Measurements from ENCODE around the gene EDIL3. TPM values are rescaled to one million over a fixed set of nuclear protein-coding genes. Genes with fewer than 3 reads are reported as not detected.

The EDIL3 gene
- total RNA-seq, 4 donors from 2014 or later = 9.4 to 21.5 (median 17.5) TPM

DNA sequence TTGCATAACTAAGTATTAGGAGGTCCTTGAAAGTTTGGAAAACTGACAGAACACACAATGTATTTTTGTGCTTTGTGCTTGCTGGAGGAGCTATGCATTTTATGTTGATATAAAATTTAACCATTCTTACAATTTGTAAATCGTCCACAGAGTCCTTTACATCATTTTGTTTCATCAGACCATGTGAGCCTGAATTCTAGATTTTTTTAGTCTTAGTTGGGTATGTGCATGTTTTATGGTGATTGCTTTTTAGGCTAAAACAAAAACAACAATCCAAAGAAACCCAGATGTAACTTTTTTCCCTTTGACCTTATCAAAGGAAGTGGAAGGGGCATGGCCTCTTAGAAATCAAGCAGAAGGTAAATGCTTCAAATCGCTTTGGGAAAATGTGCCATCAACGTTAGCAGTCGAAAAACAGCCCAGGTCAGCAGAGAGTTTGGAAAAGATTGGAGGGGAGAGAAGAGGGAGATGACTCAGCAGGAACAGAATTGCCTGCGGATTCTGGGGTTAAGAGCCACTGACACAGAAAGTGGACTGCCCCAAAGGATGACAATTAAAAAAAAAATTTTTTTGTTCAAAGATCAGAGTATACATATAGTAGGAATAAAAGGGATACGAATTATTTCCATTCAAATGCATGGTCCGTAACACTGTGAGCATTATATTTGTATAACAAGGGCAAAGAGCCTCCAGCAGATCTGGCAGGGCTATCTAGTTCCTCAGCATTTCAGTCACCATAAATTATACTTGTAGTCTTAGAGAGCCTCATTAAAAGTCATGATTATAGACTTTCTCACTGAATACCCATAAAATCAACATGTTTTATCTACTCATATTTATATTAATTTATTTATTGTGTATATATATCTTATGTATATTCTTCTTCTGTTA, 410.5 kb downstream of the EDIL3 start:
- H3K27ac ChIP-seq = no peak overlapping the region
- 58% methylated on average over 7 of the region's 7 CpGs for WGBS
- H3K4me1 ChIP-seq = no peaks in the 10 kb centered on the region
- no peaks in the 10 kb centered on the region for H3K9me3 ChIP-seq
- H3K27me3 ChIP-seq = no peaks in the 10 kb centered on the region
- H3K36me3 ChIP-seq = no peaks in the 10 kb centered on the region
- no peak for TF ChIP-seq POLR2A (IDR thresholded peaks at IDR 0.05)
- no peak for TF ChIP-seq CTCF (IDR thresholded peaks at IDR 0.05)
- TF ChIP-seq POLR2AphosphoS5 (IDR thresholded peaks at IDR 0.05) = no peak
- TF ChIP-seq EP300 (IDR thresholded peaks at IDR 0.05) = no peak
- H3K4me3 ChIP-seq = no peak overlapping the region
- no peak for DNase-seq (ENCODE audit: low spot score in 2 of 2)

- no peaks in the 10 kb centered on the region for H3K9me3 ChIP-seq
- no peak overlapping the region for H3K27ac ChIP-seq
- DNase-seq (ENCODE audit: low spot score in 2 of 2) = no peak
- no peak overlapping the region for H3K4me3 ChIP-seq
- no peaks in the 10 kb centered on the region for H3K36me3 ChIP-seq
- no peaks in the 10 kb centered on the region for H3K4me1 ChIP-seq
- H3K27me3 ChIP-seq = no peaks in the 10 kb centered on the region
- no peak for TF ChIP-seq POLR2AphosphoS5 (IDR thresholded peaks at IDR 0.05)
- TF ChIP-seq CTCF (IDR thresholded peaks at IDR 0.05) = no peak
- TF ChIP-seq EP300 (IDR thresholded peaks at IDR 0.05) = no peak
- TF ChIP-seq POLR2A (IDR thresholded peaks at IDR 0.05) = no peak
Measured at GRCh38 chr5:83972909-83973308, 411.8 kb downstream of the EDIL3 start.

GRCh38 chr5:83972236-83972635, 412.4 kb downstream of the EDIL3 start:
- Histone ChIP-seq H3K4me1 (no peaks in the 10 kb centered on the region), H3K9me3 (no peaks in the 10 kb centered on the region), H3K27ac (no peak overlapping the region), H3K4me3 (no peak overlapping the region), H3K36me3 (no peaks in the 10 kb centered on the region), H3K27me3 (no peaks in the 10 kb centered on the region)
- TF ChIP-seq CTCF (IDR thresholded peaks at IDR 0.05) (no peak), POLR2AphosphoS5 (IDR thresholded peaks at IDR 0.05) (no peak), EP300 (IDR thresholded peaks at IDR 0.05) (no peak), POLR2A (IDR thresholded peaks at IDR 0.05) (no peak)
- DNase-seq (ENCODE audit: low spot score in 2 of 2) = no peak

DNA sequence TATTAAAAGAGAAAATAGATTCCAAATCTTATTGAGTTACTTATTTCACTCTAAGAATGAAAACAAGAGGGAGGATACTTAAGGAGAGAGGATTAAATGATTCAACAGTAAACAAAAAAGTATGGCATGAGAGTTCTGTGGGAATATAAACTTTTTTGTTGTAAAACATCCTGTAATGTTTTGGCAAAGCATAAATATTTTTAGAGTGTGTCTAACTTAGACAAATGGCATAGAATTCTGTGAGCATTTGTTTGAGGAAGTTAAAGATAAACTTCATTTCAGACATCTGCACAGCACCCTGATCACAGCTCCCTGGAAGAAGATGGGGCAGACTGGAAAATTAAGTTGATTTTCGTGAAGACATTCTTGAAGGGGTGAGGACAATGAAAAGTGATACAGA, 417.3 kb downstream of the EDIL3 start:
- no peaks in the 10 kb centered on the region for H3K36me3 ChIP-seq
- no peak for DNase-seq (ENCODE audit: low spot score in 2 of 2)
- no peak for TF ChIP-seq POLR2AphosphoS5 (IDR thresholded peaks at IDR 0.05)
- 56% methylated on average over 1 of the region's 1 CpG for WGBS
- H3K9me3 ChIP-seq = no peaks in the 10 kb centered on the region
- H3K27ac ChIP-seq = no peak overlapping the region
- H3K4me3 ChIP-seq = no peak overlapping the region
- no peaks in the 10 kb centered on the region for H3K4me1 ChIP-seq
- H3K27me3 ChIP-seq = no peaks in the 10 kb centered on the region

- Histone ChIP-seq H3K4me3 (no peak overlapping the region), H3K27ac (no peak overlapping the region), H3K9me3 (no peaks in the 10 kb centered on the region), H3K36me3 (no peaks in the 10 kb centered on the region), H3K4me1 (no peaks in the 10 kb centered on the region), H3K27me3 (no peaks in the 10 kb centered on the region)
- 57% methylated on average over 3 of the region's 3 CpGs for WGBS
- no peak for TF ChIP-seq EP300 (IDR thresholded peaks at IDR 0.05)
- TF ChIP-seq CTCF (IDR thresholded peaks at IDR 0.05) = no peak
- no peak for TF ChIP-seq POLR2A (IDR thresholded peaks at IDR 0.05)
- no peak for TF ChIP-seq POLR2AphosphoS5 (IDR thresholded peaks at IDR 0.05)
- DNase-seq (ENCODE audit: low spot score in 2 of 2) = no peak
Measured at GRCh38 chr5:83965441-83965840, 419.2 kb downstream of the EDIL3 start.

Data from suprapubic skin (tissue), 4 donors.